Ovary (tissue), 3 donors: ENCODE data around the gene TEX2.

Experiments used
- CTCF ChIP-seq, 3 donors: fragments of 450-650 bp in 2 of 3; fragments of 200-600 bp in 1 of 3; IDR thresholded peaks; one replicate each; pipeline versions ENCODE4 v1.5.1 to v1.8.0; 2016 to 2022; ENCODE audit warnings: antibody characterized with exemption in 3 of 3, mild to moderate bottlenecking in 1 of 3
- EP300 ChIP-seq: sonication (generic); formaldehyde crosslinking; IDR thresholded peaks from one replicate; pipeline ENCODE4 v1.6.1; 2017; ENCODE audit warnings: antibody characterized with exemption
- POLR2A ChIP-seq: fragments of 450-650 bp; IDR thresholded peaks from one replicate; pipeline ENCODE4 v1.6.1; 2017; ENCODE audit warnings: antibody characterized with exemption, mild to moderate bottlenecking, moderate library complexity
- donor health status: DM: no; HTN: no; CAD: no.

DNA sequence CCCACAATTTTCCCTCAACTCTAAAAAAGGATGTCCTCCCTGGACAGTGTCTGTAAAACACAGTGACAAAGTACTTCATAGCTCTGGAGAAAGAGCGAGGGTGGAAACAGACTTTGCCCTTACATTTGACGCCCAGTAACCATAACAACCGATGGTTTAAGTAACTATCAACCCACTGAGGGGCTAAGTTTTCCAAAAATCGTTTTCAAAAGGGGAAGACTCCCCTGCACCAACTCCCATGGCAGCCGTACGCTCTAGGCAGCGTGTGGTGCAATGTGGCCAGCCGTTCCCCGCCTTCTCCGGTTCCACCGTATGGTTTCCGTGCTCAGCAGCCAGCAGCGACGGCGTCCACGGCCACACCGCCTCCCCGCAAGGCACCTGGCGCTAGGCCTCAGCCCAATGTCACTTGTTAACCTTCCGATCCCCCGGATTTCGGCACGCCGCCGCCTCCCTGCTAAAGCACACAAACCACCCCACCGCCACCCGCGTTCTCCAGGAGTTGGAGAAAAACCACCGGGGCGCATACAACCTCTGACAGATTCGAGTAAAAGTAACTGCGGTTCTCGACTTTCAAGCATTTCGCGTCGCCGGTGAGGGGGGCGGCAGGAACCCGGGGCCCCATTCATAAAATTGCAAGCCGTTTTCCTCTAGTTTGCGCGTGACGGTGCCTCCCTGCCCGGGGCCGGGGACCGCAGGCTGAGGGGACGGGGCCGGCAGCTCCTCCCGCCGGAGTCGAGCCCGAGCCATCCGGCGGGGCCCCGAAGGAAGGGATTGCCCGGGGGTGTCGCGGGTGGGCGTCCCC lies 661 bp downstream of the TEX2 start:
- TF ChIP-seq CTCF (IDR thresholded peaks at IDR 0.05) (no peak), POLR2A (no peak), EP300 (no peak)
